IMR-90 (cell line): ENCODE data around the gene ZSCAN10. TPM values are rescaled to one million over a fixed set of nuclear protein-coding genes. Genes with fewer than 3 reads are reported as not detected.

ENCODE experiments used
- ATAC-seq: fragments of 200-7000 bp; cut with Tn5 transposase; 2 replicates; pipeline ENCODE4 v1.9.1; 2020; ENCODE audit warnings: low read depth, mild to moderate bottlenecking, moderate library complexity
- BruUV-seq: library from RNA; stranded (reverse); fragments of 400-500 nt; replicated peaks from 2 replicates; lab custom pipeline; 2021; lab: Mats Ljungman, UMichigan
- CTCF ChIA-PET: fragments of 300-600 bp; formaldehyde crosslinking; extraction: SDS; loops from one replicate; lab custom pipeline; 2021; ENCODE audit warnings: antibody characterized with exemption; lab: Yijun Ruan, JAX
- POLR2A ChIA-PET: fragments of 300-600 bp; sonication (Branson Sonifier 250); formaldehyde crosslinking; loops from one replicate; lab custom pipeline; 2022; ENCODE audit warnings: antibody characterized with exemption; ENCODE audit not compliant: unreplicated experiment; lab: Charles Lee
- DNase-seq: peaks from one replicate; pipeline ENCODE4 v3.0.0; 2013
- H2AFZ ChIP-seq: replicated peaks from 2 replicates; pipeline ENCODE3; 2013; ENCODE audit warnings: low read length, mild to moderate bottlenecking; ENCODE audit not compliant: poor library complexity
- H2AK5ac ChIP-seq: 2 replicates; pipeline ENCODE4 v1.6.1; 2013; ENCODE audit warnings: low read depth, low read length, inconsistent platforms
- H2AK9ac ChIP-seq: replicated peaks from 2 replicates; pipeline ENCODE3; 2013; ENCODE audit warnings: mild to moderate bottlenecking, low read depth, low read length, moderate library complexity; ENCODE audit not compliant: poor library complexity
- H2BK120ac ChIP-seq: 2 replicates; pipeline ENCODE4 v1.6.1; 2013; ENCODE audit warnings: low read depth, low read length, inconsistent platforms
- H2BK15ac ChIP-seq: 3 replicates; pipeline ENCODE4 v1.6.1; 2013; ENCODE audit warnings: low read depth, low read length, inconsistent platforms
- H2BK20ac ChIP-seq: 2 replicates; pipeline ENCODE4 v1.6.1; 2013; ENCODE audit warnings: low read depth, mild to moderate bottlenecking, inconsistent platforms, low read length, moderate library complexity
- H2BK5ac ChIP-seq: 2 replicates; pipeline ENCODE4 v1.6.1; 2013; ENCODE audit warnings: mild to moderate bottlenecking, low read depth, low read length, inconsistent platforms; ENCODE audit not compliant: poor library complexity, severe bottlenecking
- H3K14ac ChIP-seq: replicated peaks from 2 replicates; pipeline ENCODE4 v1.6.1; 2013; ENCODE audit warnings: low read depth, low read length, inconsistent platforms
- H3K18ac ChIP-seq: 2 replicates; pipeline ENCODE4 v1.6.1; 2013; ENCODE audit warnings: low read depth, low read length, control low read depth
- H3K23ac ChIP-seq: 2 replicates; pipeline ENCODE4 v1.6.1; 2013; ENCODE audit warnings: low read depth, low read length, inconsistent platforms
- H3K27ac ChIP-seq: 2 replicates; pipeline ENCODE4 v1.5.1; 2013; ENCODE audit warnings: mild to moderate bottlenecking, control low read depth, low read length; ENCODE audit not compliant: insufficient read depth
- H3K27me3 ChIP-seq: 2 replicates; pipeline ENCODE4 v1.6.1; 2013; ENCODE audit warnings: low read length; ENCODE audit not compliant: control insufficient read depth, insufficient read depth
- H3K36me3 ChIP-seq: 2 replicates; pipeline ENCODE4 v1.6.1; 2013; ENCODE audit warnings: low read length, mixed read lengths; ENCODE audit not compliant: control insufficient read depth, insufficient read depth
- H3K4ac ChIP-seq: 2 replicates; pipeline ENCODE4 v1.6.1; 2013; ENCODE audit warnings: low read depth, low read length, inconsistent platforms
- H3K4me1 ChIP-seq: 2 replicates; pipeline ENCODE4 v1.6.1; 2013; ENCODE audit warnings: low read length, mixed read lengths; ENCODE audit not compliant: control insufficient read depth, insufficient read depth
- H3K4me2 ChIP-seq: 2 replicates; pipeline ENCODE4 v1.6.1; 2013; ENCODE audit warnings: low read depth, mild to moderate bottlenecking, control low read depth, low read length, moderate library complexity
- H3K4me3 ChIP-seq: 2 replicates; pipeline ENCODE4 v1.5.1; 2013; ENCODE audit warnings: low read depth, mild to moderate bottlenecking, control low read depth, low read length, moderate library complexity; ENCODE audit not compliant: insufficient read depth
- H3K56ac ChIP-seq: 2 replicates; pipeline ENCODE4 v1.6.1; 2013; ENCODE audit warnings: low read length, inconsistent platforms; ENCODE audit not compliant: insufficient read depth; ENCODE audit errors: extremely low read depth
- H3K79me1 ChIP-seq, 2 experiments: 2 replicates each; pipeline ENCODE4 v1.6.1; 2013; ENCODE audit warnings: low read length in 2 of 2, inconsistent platforms in 1 of 2, low read depth in 1 of 2
- H3K9ac ChIP-seq: 2 replicates; pipeline ENCODE4 v1.6.1; 2013; ENCODE audit warnings: low read depth, low read length, control low read depth
- H3K9me1 ChIP-seq: 2 replicates; pipeline ENCODE4 v1.6.1; 2013; ENCODE audit warnings: low read length, inconsistent platforms; ENCODE audit not compliant: insufficient read depth
- H3K9me3 ChIP-seq: 2 replicates; pipeline ENCODE4 v1.6.1; 2013; ENCODE audit warnings: low read length; ENCODE audit not compliant: control insufficient read depth, insufficient read depth
- H4K20me1 ChIP-seq: 2 replicates; pipeline ENCODE4 v1.6.1; 2013; ENCODE audit warnings: low read length, inconsistent platforms; ENCODE audit not compliant: insufficient read depth
- H4K5ac ChIP-seq: 2 replicates; pipeline ENCODE4 v1.6.1; 2013; ENCODE audit warnings: mild to moderate bottlenecking, low read depth, low read length, control low read depth
- H4K8ac ChIP-seq, 2 experiments: 2 replicates each; pipeline ENCODE4 v1.6.1; 2013; ENCODE audit warnings: low read depth in 2 of 2, low read length in 2 of 2, control low read depth in 1 of 2, inconsistent platforms in 1 of 2
- H4K91ac ChIP-seq: 2 replicates; pipeline ENCODE4 v1.6.1; 2013; ENCODE audit warnings: low read depth, low read length, inconsistent platforms; ENCODE audit not compliant: insufficient read depth
- CEBPB ChIP-seq: IDR thresholded peaks from 2 replicates; pipeline ENCODE4 v1.6.1; 2012; ENCODE audit warnings: low read depth, low read length, improper control_type of control experiment
- CTCF ChIP-seq: conservative IDR thresholded peaks from 2 replicates; pipeline ENCODE4 v1.5.1; 2012; ENCODE audit warnings: mild to moderate bottlenecking, low read depth, low read length, improper control_type of control experiment
- WGBS, 2 experiments: methylation state at CpG; one replicate each; pipeline versions ENCODE4 v1.1.5 to v1.1.7; 2013; ENCODE audit warnings: missing lambda C conversion rate in 2 of 2; ENCODE audit not compliant: insufficient read length in 1 of 2; ENCODE audit errors: extremely low coverage in 2 of 2; 5-methylcytosine and 5-hydroxymethylcytosine counted together
- dilution Hi-C: fragments of 300-500 bp; cut with HindIII; formaldehyde crosslinking; loops from one replicate; pipeline ENCODE4 v1.14.3; 2018; ENCODE audit warnings: low sequenced_read_pairs; ENCODE audit not compliant: unreplicated experiment
- in situ Hi-C: fragments of 300-500 bp; cut with MboI; formaldehyde crosslinking; loops from 3 replicates; pipeline ENCODE4 v1.14.3; 2019; ENCODE audit warnings: low sequenced_read_pairs, inconsistent platforms, mixed read lengths
- intact Hi-C: fragments of 100-400 bp; cut with micrococcal nuclease; formaldehyde crosslinking; loops from 2 replicates; pipeline ENCODE4 v1.10.0; 2022
- polyA plus RNA-seq, 3 experiments: library from polyadenylated mRNA; depleted of rRNA; stranded (reverse); fragments of >200 nt; gene quantifications; 2 replicates each; pipeline ENCODE4 v1.2.3, GENCODE V29; 2012; ENCODE audit warnings: low replicate concordance in 1 of 3
- total RNA-seq: library from RNA; depleted of rRNA; stranded (reverse); fragments of >200 nt; gene quantifications from 2 replicates; pipeline ENCODE4 v1.2.3, GENCODE V29; 2012

Gene ZSCAN10
- total and polyA plus RNA-seq, 2 of the 4 experiments (the other 2 are of a cell fraction): not detected

- H4K20me1 ChIP-seq: no peaks in the 10 kb centered on the region
- H2BK20ac ChIP-seq: no peak overlapping the region
- no peak overlapping the region for H2BK15ac ChIP-seq
- no peak overlapping the region for H2BK5ac ChIP-seq
- H3K79me1 ChIP-seq: no peaks in the 10 kb centered on the region
- ATAC-seq (no peak), DNase-seq (no peak)
- WGBS, 2 experiments: no CpG with 5 or more reads among the region's 3 CpGs
- H3K9ac ChIP-seq: no peak overlapping the region
- in situ Hi-C loops (no loop called here), intact Hi-C loops (no loop called here), dilution Hi-C loops (no loop called here)
- H3K36me3 ChIP-seq: no peaks in the 10 kb centered on the region
- no peak overlapping the region for H3K4me2 ChIP-seq
- H3K23ac ChIP-seq: no peak overlapping the region
- no TSS peak for BruUV-seq
- no peak overlapping the region for H3K56ac ChIP-seq
- ChIA-PET CTCF (interaction anchor here (1.0 to 1.5 kb wide), 3 partner anchors 11 to 38 kb away, joined by 3 to 4 read pairs (median 4); no protein-coding TSS in a partner anchor), POLR2A (no interaction called here)
- no peaks in the 10 kb centered on the region for H3K9me1 ChIP-seq
- no peaks in the 10 kb centered on the region; the same call in 1 of the 2 replicates for H3K4me1 ChIP-seq
- peaks cover 64% of the 10 kb centered on the region for H3K27me3 ChIP-seq
- H3K4ac ChIP-seq: no peak overlapping the region
- H2AK5ac ChIP-seq: no peak overlapping the region
- no peak overlapping the region for H2BK120ac ChIP-seq
- no peak for TF ChIP-seq CTCF
- 0 out of 2 replicates have a peak, but pooled peaks have one; percentile 22 for TF ChIP-seq CEBPB
- no peak overlapping the region for H4K8ac ChIP-seq
- no peak overlapping the region for H4K91ac ChIP-seq
- H3K27ac ChIP-seq: no peak overlapping the region
- H3K18ac ChIP-seq: no peak overlapping the region
- H3K14ac ChIP-seq: no peak overlapping the region
- H2AFZ ChIP-seq: no peak overlapping the region
- H3K4me3 ChIP-seq: no peak overlapping the region
- no peak overlapping the region for H2AK9ac ChIP-seq
- H4K5ac ChIP-seq: no peak overlapping the region
- H3K9me3 ChIP-seq: no peaks in the 10 kb centered on the region; the same call in 1 of the 2 replicates
Observed at GRCh38 chr16:3042376-3042775, 56.7 kb downstream of the ZSCAN10 start.
